Epithelial cell of esophagus (primary cell): Measurements from ENCODE around the gene FAM124A.

Experiments used
- DNase-seq: peaks from one replicate; pipeline ENCODE4 v3.0.0; 2010; ENCODE audit warnings: low read depth
- H3K4me3 ChIP-seq: 2 replicates; pipeline ENCODE4 v1.5.1; 2011; ENCODE audit warnings: mild to moderate bottlenecking, low read length, control low read depth
- TF ChIP-seq, protein P1 (sequence below): IDR thresholded peaks from 2 replicates; pipeline ENCODE4 v1.5.1; 2011; ENCODE audit warnings: low read depth, mild to moderate bottlenecking, low read length, control low read depth, inconsistent platforms; ENCODE audit not compliant: insufficient read depth; ENCODE audit errors: missing control alignments

FAM124A gene

DNA sequence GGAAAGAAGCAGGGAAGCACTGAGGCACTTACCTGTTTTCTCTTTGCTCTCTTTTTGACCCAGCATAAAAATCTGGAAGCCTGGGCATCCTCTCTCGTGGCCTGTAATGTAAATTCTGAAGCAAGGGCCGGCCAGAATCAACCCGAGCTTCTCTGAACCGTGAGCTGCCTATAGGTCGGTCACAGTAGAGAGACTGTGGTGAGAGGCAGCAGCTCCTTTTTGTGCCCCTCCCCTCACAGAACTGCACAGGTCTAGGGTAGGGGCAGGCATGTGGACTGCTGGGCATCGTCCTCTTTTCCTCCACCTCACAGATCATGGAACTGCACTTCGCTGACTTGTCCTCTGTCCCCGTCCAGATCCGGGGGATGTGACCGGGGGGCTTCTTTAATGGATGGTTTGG is 12.5 kb downstream of the FAM124A start:
- DNase-seq: no peak
- TF ChIP-seq, protein P1, sequence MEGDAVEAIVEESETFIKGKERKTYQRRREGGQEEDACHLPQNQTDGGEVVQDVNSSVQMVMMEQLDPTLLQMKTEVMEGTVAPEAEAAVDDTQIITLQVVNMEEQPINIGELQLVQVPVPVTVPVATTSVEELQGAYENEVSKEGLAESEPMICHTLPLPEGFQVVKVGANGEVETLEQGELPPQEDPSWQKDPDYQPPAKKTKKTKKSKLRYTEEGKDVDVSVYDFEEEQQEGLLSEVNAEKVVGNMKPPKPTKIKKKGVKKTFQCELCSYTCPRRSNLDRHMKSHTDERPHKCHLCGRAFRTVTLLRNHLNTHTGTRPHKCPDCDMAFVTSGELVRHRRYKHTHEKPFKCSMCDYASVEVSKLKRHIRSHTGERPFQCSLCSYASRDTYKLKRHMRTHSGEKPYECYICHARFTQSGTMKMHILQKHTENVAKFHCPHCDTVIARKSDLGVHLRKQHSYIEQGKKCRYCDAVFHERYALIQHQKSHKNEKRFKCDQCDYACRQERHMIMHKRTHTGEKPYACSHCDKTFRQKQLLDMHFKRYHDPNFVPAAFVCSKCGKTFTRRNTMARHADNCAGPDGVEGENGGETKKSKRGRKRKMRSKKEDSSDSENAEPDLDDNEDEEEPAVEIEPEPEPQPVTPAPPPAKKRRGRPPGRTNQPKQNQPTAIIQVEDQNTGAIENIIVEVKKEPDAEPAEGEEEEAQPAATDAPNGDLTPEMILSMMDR: no peak
- no peak overlapping the region for H3K4me3 ChIP-seq

DNA sequence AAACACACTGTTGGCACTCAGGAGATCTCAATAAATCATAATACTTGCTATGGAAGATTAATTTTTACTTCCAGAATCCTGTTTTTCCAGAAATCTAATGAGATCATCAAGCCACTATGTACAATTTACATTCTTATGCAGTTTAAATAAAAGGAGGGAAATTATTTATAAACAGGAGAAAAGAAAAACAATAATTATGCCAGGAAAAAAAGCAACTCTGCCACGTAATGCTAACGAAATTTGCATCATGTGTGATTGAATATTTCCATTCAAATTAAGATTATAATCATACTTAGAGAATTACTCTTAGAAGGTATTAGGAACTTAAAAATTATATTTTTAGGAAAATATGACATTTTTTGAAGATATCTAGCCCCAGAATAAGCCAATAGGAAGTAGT is 13.0 kb downstream of the FAM124A start:
- no peak overlapping the region for H3K4me3 ChIP-seq
- TF ChIP-seq, protein P1: no peak
- DNase-seq: no peak

DNA sequence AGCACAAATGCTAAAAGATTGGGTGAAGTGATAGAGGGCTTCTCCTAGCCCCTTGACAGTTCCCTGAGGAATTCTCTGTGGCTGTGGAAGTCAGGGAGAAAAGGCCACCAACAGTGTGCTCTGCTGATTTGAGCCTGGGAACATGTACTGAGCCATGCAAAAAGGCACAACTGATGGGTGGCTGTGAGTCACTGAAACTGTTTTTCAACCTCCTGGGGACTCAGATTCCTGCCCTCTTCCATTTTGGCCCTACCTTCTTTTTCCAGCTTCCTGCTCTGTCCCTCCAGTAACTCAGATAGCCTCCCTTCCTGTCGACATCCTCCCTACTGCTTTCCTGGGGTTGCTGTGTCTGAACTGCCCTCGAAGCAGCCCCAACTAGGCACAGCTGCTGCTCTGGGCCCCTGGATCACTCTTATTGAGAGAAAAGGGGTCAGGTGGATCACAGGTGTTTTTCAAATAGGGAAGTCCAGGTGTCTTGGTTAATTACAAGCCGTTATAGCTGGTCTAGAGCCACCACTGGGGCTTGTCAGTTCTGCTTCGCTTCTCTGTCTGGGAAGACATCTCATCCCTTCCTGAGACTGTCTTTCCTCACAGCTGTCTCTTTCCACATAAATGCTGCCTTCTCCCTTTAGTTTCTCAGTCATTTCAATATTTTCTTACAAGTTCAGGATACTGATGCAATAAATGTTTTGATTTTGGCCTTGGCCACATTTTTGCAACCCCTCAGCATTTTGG is 13.7 kb downstream of the FAM124A start:
- TF ChIP-seq, protein P1: no peak
- no peak for DNase-seq
- no peak overlapping the region for H3K4me3 ChIP-seq

DNA sequence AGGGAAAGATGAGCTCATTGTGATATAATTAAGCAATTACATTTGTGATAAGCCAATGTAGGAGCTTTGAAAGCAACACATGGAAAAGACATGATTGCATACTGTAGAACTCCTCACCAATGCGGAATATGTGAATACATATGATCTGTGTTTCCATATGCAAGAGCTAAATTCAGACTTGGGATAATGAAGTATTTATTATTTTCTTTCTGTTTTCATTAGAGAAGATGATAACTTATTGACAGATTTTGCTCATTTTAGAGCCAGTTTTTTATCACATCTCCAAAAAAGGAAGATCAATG is 14.2 kb downstream of the FAM124A start:
- DNase-seq: no peak
- TF ChIP-seq, protein P1: no peak
- no peak overlapping the region for H3K4me3 ChIP-seq

DNA sequence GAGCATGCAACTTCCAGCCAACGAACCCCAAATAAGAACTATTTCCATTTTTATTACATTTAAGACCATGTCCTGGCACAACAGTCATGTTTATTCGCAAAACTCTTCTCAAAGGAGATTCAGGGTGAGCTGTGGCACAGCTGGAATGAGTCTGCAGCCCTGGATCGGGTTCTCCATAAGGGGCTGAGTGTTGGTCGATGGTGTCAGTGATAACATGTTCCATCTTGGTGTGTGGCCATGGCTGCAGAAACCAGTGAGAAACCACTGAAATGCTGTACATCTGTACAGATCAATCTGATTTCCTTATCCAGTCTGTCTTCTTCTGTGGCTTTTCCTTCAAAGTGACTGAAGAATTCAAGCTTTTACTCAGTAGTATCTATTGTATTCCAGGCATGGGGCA is 15.2 kb downstream of the FAM124A start:
- H3K4me3 ChIP-seq: no peak overlapping the region
- DNase-seq: no peak
- TF ChIP-seq, protein P1: no peak

DNA sequence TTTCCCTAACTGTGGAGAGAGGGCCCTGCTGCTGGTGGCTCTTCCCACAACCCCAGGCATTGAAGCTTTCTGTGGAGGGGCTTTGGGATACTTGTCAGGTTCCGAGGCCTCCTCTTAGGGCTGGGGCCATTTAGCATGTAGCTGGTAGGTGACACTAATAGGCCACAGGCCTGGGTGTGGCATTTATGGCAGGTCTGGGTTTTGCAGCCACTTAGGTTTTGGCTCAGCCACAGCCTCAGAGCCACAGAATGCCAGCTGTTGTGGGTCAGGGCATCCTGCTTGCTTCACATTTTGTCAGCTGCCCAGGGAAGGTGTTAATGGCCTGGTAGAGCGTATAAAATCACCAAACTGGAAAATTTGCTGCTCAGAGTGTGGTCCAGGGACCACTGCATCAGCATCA is 15.7 kb downstream of the FAM124A start:
- TF ChIP-seq, protein P1: no peak
- DNase-seq: no peak
- no peak overlapping the region for H3K4me3 ChIP-seq

DNA sequence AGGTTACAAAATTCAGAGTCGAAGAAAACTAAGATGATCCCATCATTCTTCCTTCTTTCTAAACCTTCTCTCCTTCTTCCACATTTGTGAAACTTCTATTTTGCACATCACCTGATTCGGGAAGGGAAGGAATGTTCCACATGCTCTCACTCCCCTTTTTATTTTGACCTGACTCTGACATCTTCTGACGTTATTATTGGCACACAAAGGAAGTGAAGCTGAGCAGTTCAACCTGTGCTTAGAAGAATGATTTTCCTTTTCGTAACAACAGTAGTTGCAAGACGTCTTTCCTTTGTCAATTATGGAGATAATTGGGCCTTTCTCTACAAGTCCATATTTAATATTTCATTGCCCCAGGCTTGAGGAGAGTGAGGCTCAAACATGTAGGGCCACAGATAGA is 18.0 kb downstream of the FAM124A start:
- no peak overlapping the region for H3K4me3 ChIP-seq
- no peak for DNase-seq
- TF ChIP-seq, protein P1: no peak
